ENCODE measurements around the gene HSPG2. TPM values are rescaled to one million over a fixed set of nuclear protein-coding genes. Genes with fewer than 3 reads are reported as not detected.

HSPG2 gene
- total and polyA plus RNA-seq, 2 of the 13 experiments (the other 11 are each of a cell fraction or from before 2014, with no cell fraction given): 9.1 to 13.1 TPM

- TF ChIP-seq UBTF (CRISPR knock-in tag; IDR thresholded peaks at IDR 0.05) (no peak), SRY (CRISPR knock-in tag; IDR thresholded peaks at IDR 0.05) (no peak), ZNF605 (CRISPR knock-in tag; IDR thresholded peaks at IDR 0.05) (no peak), ZNF17 (CRISPR knock-in tag; IDR thresholded peaks at IDR 0.05) (no peak), ARID4A (CRISPR knock-in tag; IDR thresholded peaks at IDR 0.05; ENCODE audit: borderline replicate concordance) (no peak), ZHX1 (CRISPR knock-in tag; IDR thresholded peaks at IDR 0.05; ENCODE audit: low read depth) (no peak)
Measured at GRCh38 chr1:21864730-21865129, 72.4 kb downstream of the HSPG2 start (continued).
